ENCODE results near the gene SCD.

Gene SCD

GRCh38 chr10:100396605-100397004 lies 49.6 kb downstream of the SCD start:
- H3K4me1 ChIP-seq, result no peaks in the 10 kb centered on the region
- no peak overlapping the region for H3K4me2 ChIP-seq (ENCODE audit: low read length)
- no peaks in the 10 kb centered on the region for H3K36me3 ChIP-seq (ENCODE audit: control insufficient read depth, insufficient read depth, low read length)
- no peaks in the 10 kb centered on the region for H3K79me2 ChIP-seq
- TF ChIP-seq, protein P1, sequence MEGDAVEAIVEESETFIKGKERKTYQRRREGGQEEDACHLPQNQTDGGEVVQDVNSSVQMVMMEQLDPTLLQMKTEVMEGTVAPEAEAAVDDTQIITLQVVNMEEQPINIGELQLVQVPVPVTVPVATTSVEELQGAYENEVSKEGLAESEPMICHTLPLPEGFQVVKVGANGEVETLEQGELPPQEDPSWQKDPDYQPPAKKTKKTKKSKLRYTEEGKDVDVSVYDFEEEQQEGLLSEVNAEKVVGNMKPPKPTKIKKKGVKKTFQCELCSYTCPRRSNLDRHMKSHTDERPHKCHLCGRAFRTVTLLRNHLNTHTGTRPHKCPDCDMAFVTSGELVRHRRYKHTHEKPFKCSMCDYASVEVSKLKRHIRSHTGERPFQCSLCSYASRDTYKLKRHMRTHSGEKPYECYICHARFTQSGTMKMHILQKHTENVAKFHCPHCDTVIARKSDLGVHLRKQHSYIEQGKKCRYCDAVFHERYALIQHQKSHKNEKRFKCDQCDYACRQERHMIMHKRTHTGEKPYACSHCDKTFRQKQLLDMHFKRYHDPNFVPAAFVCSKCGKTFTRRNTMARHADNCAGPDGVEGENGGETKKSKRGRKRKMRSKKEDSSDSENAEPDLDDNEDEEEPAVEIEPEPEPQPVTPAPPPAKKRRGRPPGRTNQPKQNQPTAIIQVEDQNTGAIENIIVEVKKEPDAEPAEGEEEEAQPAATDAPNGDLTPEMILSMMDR (IDR thresholded peaks at IDR 0.05), result no peak
- no peak overlapping the region for H3K9ac ChIP-seq
- H3K4me3 ChIP-seq (ENCODE audit: low read depth, low read length), result no peak overlapping the region
- no peak overlapping the region for H2AFZ ChIP-seq
- no peaks in the 10 kb centered on the region for H3K27me3 ChIP-seq (ENCODE audit: control insufficient read depth, insufficient read depth, low read length)
- H3K27ac ChIP-seq, result no peak overlapping the region
- no peaks in the 10 kb centered on the region for H3K9me3 ChIP-seq (ENCODE audit: control insufficient read depth, low read length)

DNA sequence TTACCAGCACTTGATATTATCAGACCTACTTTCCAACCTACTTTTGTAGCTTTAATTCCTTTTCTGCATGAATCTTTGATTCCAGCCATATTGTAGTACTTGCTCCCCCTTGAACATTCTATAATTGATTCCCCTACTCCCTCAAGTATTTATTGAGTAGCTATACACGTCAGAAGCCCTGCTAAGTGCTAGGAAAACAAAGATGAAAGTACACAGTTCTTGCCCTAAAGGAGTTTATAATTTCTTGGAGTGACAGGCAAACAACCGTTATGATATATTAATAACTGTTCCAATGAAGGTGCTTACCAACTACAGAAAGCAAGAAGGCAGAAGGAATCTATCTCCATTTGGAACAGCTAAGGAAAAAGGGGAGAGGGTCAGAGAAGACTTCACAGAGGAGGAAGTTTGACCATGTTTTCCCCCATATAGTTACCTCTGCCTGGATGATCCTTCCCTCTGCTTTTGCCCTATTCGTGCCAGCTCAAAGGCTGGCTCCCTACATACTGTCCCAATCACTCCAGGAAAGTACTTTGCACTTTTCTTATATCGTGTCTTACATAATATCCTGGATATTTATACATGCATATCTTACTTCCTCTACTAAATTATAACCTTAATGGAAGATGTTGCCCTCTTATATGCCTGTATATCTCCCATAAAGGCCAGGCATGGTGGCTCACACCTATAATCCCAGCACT lies 54.7 kb downstream of the SCD start:
- H3K27ac ChIP-seq, result no peak overlapping the region
- H3K79me2 ChIP-seq, result no peaks in the 10 kb centered on the region
- H3K36me3 ChIP-seq (ENCODE audit: control insufficient read depth, insufficient read depth, low read length), result no peaks in the 10 kb centered on the region
- TF ChIP-seq, protein P1 (IDR thresholded peaks at IDR 0.05), result no peak
- no peaks in the 10 kb centered on the region for H3K27me3 ChIP-seq (ENCODE audit: control insufficient read depth, insufficient read depth, low read length)
- no peak overlapping the region for H3K4me2 ChIP-seq (ENCODE audit: low read length)
- no peak overlapping the region for H3K9ac ChIP-seq
- H3K4me3 ChIP-seq (ENCODE audit: low read depth, low read length), result no peak overlapping the region
- H3K4me1 ChIP-seq, result no peaks in the 10 kb centered on the region
- H3K9me3 ChIP-seq (ENCODE audit: control insufficient read depth, low read length), result no peaks in the 10 kb centered on the region
- H2AFZ ChIP-seq, result no peak overlapping the region

DNA sequence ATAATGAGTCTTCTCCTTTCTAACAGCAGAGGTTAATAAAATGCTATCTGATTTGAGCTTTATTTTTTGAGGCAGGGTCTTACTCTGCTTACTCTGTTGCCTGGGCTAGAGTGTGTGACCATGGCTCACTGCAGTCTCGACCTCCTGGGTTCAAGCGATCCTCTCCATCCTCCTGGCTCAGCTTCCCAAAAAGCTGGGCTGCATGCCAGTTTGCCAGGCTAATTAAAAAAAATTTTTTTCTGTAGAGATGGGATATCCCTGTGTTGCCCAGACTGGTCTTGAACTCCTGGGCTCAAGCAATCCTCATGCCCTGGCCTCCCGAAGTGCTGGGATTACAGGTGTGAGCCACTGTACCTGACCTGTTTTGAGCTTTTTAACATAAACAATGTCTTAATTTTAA lies 56.7 kb downstream of the SCD start:
- Histone ChIP-seq H3K36me3 (ENCODE audit: control insufficient read depth, insufficient read depth, low read length) (no peaks in the 10 kb centered on the region), H3K4me3 (ENCODE audit: low read depth, low read length) (no peak overlapping the region), H3K9me3 (ENCODE audit: control insufficient read depth, low read length) (no peaks in the 10 kb centered on the region), H3K27me3 (ENCODE audit: control insufficient read depth, insufficient read depth, low read length) (no peaks in the 10 kb centered on the region), H3K4me1 (no peaks in the 10 kb centered on the region), H3K27ac (no peak overlapping the region), H3K9ac (no peak overlapping the region), H3K4me2 (ENCODE audit: low read length) (no peak overlapping the region), H2AFZ (no peak overlapping the region), H3K79me2 (no peaks in the 10 kb centered on the region)
- TF ChIP-seq, protein P1 (IDR thresholded peaks at IDR 0.05), result no peak

- no peak overlapping the region for H3K4me2 ChIP-seq (ENCODE audit: low read length)
- H3K4me1 ChIP-seq, result peaks cover 5% of the 10 kb centered on the region
- no peaks in the 10 kb centered on the region for H3K9me3 ChIP-seq (ENCODE audit: control insufficient read depth, low read length)
- no peak overlapping the region for H3K27ac ChIP-seq
- H3K36me3 ChIP-seq (ENCODE audit: control insufficient read depth, insufficient read depth, low read length), result no peaks in the 10 kb centered on the region
- no peak overlapping the region for H3K4me3 ChIP-seq (ENCODE audit: low read depth, low read length)
- no peaks in the 10 kb centered on the region for H3K79me2 ChIP-seq
- TF ChIP-seq, protein P1 (IDR thresholded peaks at IDR 0.05), result no peak
- no peaks in the 10 kb centered on the region for H3K27me3 ChIP-seq (ENCODE audit: control insufficient read depth, insufficient read depth, low read length)
- no peak overlapping the region for H2AFZ ChIP-seq
- no peak overlapping the region for H3K9ac ChIP-seq
Observed at GRCh38 chr10:100413173-100413572, 66.1 kb downstream of the SCD start.

All from parathyroid adenoma (tissue), 2 donors.